PC-9 (cell line): ENCODE results near the gene UBE2D3.

Source experiments
- CTCF ChIP-seq: fragments of 200-600 bp; sonication (generic); conservative IDR thresholded peaks from 2 replicates; pipeline ENCODE4 v1.6.1; 2017; ENCODE audit warnings: mixed run types, antibody characterized with exemption, mild to moderate bottlenecking, moderate library complexity
- EZH2 ChIP-seq: fragments of 200-600 bp; sonication (generic); IDR thresholded peaks from 2 replicates; pipeline ENCODE4 v1.8.0; 2017; ENCODE audit warnings: antibody characterized with exemption, low read depth

DNA sequence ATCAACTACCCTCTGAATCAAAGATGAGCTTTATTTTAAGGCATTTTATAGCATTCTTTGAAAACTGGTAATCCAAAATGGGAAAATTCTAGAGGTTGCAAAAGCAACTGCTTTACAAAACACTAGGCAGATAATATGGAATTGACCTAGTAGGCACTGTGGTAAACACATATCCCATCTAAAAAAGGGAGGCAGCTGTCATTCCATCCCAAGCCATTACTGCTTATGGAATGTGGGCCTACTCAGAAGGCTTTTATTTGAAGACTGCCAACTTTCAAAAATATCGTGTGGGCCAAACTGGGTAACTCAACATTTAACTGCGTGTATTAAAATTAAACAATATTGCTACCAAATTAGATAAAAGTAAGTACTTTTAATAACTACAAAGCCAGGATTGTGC, 19.3 kb downstream of the UBE2D3 start:
- TF ChIP-seq EZH2: no peak
- no peak for TF ChIP-seq CTCF
